22Rv1 (cell line): ENCODE results near the gene CDH3.

ENCODE experiments used
- ZFX ChIP-seq: fragments of 450-650 bp; IDR thresholded peaks from 2 replicates; pipeline ENCODE4 v1.6.1; 2017; ENCODE audit warnings: antibody characterized with exemption, borderline replicate concordance
- TF ChIP-seq, protein P1 (sequence below): fragments of 450-650 bp; IDR thresholded peaks from 2 replicates; pipeline ENCODE4 v1.5.1; 2017; ENCODE audit warnings: mild to moderate bottlenecking

GRCh38 chr16:68717684-68718083 lies 72.6 kb downstream of the CDH3 start:
- TF ChIP-seq, protein P1, sequence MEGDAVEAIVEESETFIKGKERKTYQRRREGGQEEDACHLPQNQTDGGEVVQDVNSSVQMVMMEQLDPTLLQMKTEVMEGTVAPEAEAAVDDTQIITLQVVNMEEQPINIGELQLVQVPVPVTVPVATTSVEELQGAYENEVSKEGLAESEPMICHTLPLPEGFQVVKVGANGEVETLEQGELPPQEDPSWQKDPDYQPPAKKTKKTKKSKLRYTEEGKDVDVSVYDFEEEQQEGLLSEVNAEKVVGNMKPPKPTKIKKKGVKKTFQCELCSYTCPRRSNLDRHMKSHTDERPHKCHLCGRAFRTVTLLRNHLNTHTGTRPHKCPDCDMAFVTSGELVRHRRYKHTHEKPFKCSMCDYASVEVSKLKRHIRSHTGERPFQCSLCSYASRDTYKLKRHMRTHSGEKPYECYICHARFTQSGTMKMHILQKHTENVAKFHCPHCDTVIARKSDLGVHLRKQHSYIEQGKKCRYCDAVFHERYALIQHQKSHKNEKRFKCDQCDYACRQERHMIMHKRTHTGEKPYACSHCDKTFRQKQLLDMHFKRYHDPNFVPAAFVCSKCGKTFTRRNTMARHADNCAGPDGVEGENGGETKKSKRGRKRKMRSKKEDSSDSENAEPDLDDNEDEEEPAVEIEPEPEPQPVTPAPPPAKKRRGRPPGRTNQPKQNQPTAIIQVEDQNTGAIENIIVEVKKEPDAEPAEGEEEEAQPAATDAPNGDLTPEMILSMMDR: no peak
- TF ChIP-seq ZFX: no peak
